GM18868 (cell line): ENCODE results near the gene EPHB1.
"Not testable (repeated sequence)": the region's sequence is repeated elsewhere in the genome, so short reads cannot be mapped to it uniquely, and the experiment has no call there.

ENCODE experiments used
- ATAC-seq: cut with Tn5 transposase; IDR thresholded peaks from one replicate; pipeline ENCODE4 v1.9.1; 2021; ENCODE audit warnings: mild to moderate bottlenecking, moderate library complexity; ENCODE audit not compliant: unreplicated experiment

EPHB1 gene

GRCh38 chr3:135034291-135034768 is 239.3 kb downstream of the EPHB1 start:
- ATAC-seq, result no peak

DNA sequence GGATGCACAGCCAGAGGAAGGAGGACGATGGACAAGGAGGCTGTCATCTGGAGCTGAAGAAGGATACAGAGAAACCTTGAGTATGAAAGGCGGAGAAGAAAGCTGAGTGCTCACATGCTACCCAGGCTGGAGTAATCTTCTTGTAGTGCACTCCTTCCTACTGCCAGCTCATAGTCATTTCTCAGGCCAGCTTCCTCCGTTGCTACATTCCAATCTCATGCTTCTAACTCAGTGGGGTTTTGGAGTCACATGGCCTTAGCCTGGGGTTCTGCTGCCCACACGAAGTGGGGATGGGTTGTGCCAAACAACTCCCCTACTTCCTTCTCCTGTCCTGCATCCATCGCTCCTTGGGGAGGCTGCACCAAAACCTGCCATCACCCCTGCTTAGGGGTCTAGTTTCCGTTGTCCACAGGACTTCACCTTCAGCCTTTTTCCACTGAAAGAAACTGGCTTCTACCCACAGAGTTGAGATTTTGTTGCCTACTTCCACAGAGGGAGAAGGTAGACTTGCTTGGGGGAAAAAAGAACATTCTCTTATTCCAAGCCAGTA is 239.9 kb downstream of the EPHB1 start:
- ATAC-seq, result no peak

DNA sequence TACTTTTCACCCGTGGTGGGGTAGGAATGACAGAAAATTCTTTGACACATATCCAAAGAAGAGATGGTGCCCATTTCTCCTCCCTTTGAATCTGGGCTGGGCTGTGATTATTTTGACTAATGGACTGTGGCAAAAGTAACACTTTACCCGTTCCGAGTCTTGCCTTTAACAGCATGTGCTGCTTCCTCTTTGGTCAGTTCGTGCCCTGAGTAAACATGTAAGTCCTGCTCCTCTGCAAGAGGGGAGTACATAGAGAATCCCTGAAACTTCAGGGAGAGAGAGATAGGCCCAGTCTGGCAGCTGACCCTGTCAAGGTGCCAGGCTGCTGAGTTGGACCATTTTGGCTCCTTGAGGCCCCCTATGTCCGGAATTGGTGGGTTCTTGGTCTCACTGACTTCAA is 243.1 kb downstream of the EPHB1 start:
- ATAC-seq, result no peak

DNA sequence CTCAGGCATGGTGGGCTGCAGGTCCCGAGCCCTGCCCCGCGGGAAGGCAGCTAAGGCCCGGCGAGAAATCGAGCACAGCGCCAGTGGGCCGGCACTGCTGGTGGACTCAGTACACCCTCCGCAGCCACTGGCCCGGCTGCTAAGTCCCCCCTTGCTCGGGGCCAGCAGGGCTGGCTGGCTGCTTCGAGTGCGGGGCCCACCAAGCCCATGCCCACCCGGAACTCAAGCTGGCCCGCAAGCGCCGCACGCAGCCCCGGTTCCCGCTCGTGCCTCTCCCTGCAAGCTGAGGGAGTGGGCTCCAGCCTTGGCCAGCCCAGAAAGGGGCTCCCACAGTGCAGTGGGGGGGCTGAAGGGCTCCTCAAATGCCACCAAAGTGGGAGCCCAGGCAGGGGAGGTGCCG is 244.5 kb downstream of the EPHB1 start:
- ATAC-seq, result not testable (repeated sequence)

- no peak for ATAC-seq
These were observed 245.5 kb downstream of the EPHB1 start for GRCh38 chr3:135040321-135041240.

GRCh38 chr3:135041601-135042000 is 246.5 kb downstream of the EPHB1 start:
- ATAC-seq, result no peak

GRCh38 chr3:135047061-135047460 is 252.0 kb downstream of the EPHB1 start:
- no peak for ATAC-seq

DNA sequence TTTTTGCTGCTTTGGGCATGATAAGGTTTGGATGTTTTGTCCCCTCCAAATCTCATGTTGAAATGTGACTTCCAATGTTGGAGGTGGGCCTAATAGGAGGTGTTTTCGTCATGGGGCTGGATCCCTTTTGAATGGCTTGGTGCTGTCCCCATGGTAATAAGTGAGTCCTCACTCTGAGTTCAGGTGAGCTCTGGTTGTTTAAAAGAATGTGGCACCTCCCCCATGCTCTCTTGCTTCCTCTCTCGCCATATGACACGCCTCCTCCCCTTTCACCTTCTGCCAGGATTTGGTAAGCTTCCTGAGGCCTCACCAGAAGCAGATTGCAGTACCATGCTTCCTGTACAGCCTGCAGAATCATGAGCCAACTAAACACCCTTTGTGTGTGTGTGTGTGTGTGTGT is 255.5 kb downstream of the EPHB1 start:
- no peak for ATAC-seq

DNA sequence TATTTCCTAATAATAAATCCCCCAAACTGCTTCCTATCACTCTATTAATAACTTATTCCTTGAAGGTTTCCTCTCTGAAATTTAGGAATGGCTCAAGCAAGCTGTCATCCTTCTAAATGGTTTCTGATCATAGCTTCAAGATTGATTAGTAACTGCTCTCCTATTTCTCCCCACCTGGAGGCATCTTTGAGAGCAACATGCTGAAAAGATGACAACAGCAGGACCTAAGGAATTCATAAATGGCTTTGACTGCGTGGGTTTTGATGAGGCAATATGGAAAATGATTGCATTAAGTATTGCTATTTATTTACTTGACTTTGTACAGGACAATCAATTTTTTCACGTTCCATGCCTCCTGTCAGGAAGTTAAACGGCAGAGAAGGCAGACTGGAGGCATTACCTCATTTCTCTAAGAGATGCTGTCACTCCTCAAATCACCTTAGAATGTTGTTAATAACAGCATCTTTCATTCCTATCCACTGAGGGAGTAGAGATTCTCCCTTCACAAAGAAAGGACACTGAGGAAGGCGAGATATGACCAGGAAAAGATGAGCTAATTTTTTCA is 256.4 kb downstream of the EPHB1 start:
- no peak for ATAC-seq

DNA sequence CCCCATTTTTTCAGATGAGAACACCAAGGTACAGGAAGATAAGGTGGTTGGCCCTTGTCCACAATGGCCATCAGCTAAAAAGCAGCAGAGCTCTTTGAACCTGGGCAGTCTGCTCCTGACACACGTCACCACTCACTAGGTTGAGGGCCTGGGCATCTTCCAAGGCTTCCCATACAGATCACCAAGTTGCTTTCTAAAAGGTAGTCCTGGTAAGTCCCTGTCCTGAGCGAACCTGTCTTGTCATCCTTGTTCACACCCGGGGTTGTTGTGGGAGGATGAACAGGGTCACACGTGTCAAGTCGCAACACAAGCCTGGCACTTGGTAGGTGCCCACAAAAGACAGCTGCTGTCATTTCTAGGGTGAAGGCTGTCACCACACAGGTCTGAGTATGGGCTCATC is 260.4 kb downstream of the EPHB1 start:
- ATAC-seq, result no peak

DNA sequence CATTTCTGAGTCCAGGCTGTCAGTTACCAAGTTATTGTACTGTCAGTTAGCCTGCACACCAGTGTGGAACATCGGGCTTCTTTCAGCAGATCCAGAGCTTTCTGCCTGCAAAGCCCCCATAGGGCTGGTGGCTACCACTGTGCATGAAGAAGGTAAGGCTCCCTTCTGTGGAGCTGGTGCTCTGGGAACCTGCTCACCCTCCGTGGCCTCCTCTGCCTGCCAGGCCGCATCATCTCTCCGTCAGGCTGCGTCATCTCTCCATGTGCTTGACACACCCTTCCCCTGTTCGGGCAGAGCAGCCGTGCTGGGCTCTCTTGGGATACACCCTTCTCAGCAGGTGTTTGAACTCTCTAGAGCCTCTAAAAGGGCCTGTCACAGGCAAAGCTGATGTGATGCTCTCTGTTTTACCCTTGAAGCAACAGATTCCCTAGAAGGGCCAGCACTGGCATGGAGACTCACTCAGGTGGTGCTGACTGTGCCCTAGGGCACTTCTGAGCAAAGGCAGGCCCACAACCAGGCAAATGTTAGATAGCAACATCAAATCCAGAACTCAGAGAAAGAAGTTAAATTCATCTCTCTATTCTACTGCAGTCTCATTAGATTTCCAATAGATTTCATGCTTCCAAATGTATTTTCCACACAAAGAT is 261.1 kb downstream of the EPHB1 start:
- no peak for ATAC-seq

GRCh38 chr3:135056733-135057310 is 261.8 kb downstream of the EPHB1 start:
- ATAC-seq, result no peak

DNA sequence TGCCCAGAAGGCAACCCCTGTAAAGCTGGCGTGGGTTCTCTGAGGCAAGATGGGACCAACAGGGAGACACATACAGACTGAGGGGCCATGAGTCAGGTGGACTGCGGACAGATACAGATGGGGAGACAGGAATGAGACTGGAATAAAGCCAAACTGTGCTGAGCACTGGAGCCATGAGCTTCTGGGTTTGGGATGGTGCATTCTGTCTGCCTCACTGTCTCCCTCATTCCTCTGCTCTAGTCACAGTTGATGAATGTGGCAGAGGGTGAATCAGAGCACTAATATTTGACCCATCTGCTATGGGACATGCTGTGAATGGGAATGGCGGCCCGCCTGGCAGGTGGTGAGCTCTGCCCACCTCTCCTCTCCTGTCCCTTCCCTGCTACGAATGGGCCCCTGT is 262.9 kb downstream of the EPHB1 start:
- no peak for ATAC-seq

DNA sequence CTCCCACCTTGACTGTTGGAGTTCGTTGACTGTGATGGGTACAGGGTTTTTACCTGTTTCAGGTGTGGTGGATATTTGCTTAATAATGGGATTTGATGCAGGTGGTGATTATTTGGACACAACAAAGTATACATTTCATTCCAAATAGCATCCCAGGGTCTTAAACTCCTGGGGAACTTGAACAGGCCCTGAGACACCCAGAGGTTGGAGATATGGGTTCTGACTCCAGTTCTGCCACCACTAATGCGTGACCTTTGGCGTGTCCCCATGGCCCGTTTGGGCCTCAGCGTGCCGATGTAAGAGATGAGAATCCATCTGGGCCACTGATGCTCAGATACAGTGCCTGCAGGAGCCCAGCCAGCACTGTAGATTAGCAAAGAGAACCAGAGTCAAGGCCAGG is 264.5 kb downstream of the EPHB1 start:
- ATAC-seq, result no peak

DNA sequence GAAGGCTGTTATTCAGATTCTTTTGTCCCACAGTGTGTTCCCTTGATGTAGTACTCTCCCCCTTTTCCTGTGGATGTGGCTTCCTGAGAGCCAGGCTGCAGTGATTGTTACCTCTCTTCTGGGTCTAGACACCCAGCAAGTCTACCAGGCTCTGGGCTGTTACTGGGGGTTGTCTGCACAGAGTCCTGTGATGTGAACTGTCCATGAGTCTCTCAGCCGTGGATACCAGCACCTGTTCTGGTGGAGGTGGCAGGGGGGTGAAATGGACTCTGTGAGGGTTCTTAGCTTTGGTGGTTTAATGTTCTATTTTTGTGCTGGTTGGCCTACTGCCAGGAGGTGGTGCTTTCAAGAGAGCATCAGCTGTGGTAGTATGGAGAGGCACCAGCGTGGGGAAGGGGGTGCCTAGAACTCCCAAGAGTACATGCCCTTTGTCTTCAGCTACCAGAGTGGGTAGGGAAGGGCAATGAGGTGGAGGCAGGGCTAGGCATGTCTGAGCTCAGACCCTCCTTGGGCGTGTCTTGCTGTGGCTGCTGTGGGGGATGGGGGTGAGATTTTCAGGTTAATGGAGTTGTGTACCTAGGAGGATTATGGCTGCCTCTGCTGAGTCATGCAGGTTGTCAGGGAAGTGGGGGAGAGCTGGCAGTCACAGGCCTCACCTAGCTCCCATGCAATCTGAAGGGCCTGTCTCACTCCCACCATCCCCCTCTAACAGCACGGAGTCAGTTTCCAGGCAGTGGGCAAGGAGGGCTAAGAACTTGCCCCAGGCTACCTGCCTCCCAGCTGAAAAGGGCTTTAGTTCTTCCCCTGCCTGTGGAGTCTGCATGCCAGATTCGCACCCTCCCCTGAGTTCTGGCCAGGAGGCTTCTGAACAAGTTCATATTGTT is 272.0 kb downstream of the EPHB1 start:
- ATAC-seq, result not testable (repeated sequence)

DNA sequence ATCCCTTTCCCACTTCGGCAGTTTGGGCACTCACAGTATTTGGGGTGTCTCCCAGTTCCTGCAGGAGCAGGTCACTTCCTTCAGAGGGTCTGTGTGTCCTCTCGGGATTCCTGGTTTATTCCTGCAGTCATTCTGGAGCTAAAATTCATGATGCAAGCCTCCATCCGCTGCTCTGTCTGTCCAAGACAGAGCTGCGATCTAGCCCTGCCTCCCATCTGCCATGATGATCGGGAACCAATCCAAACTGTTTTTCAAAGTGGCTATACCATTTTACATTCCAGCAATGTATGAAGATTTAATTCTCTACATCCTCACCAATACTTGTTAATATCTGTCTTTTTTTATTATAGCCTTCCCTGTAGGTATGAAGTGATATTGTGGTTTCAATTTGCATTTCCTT is 273.0 kb downstream of the EPHB1 start:
- ATAC-seq, result no peak

GRCh38 chr3:135069406-135069805 is 274.3 kb downstream of the EPHB1 start:
- no peak for ATAC-seq

- no peak for ATAC-seq
These were observed 276.4 kb downstream of the EPHB1 start for GRCh38 chr3:135071483-135071882.

DNA sequence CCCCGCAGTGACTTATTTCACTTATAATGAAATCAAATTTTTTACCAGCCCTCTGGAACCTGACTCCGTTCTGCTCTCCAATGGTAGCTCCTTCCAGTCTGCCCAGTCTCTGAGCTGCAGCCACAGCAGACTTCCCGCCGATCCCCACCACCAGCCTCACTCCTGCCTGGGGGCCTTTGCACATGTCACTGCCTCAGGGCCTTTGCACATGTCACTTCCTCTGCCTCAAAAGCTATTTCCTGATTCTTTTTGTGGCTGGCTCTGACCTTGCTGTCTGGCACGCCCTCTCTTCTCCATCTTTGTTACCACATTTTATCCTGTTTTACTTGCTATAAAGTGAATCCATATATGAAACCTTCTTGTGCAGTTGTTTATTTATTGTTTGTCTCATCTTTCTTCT is 277.4 kb downstream of the EPHB1 start:
- no peak for ATAC-seq

DNA sequence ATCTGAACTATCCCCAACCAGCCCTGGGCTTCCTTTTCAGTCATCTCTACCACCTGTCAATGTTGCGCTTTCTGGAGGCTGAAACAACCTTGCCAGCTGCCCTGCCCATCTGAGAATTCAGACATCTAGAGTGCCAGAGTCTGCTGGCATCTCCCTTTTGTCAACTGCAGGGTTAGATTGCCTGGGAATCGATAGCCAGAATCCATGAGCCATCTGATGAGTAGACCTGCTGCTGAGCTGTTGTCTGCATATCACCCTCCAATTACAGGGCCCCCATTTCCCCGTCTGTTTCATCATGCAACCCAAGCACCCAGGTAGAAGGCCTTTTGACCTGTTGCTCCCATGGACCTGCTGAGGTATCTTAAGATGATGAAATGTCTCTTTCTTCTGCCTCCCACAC is 280.1 kb downstream of the EPHB1 start:
- ATAC-seq, result no peak
